Muscle of back (tissue), 11 donors: ENCODE measurements around the gene RLBP1. TPM values are rescaled to one million over a fixed set of nuclear protein-coding genes. Genes with fewer than 3 reads are reported as not detected.

Experiments used
- DNase-seq, 3 donors: peaks; one replicate each; pipeline versions ENCODE4 v3.0.0 to v3.0.0-alpha.2; 2013
- polyA plus RNA-seq, 10 donors: library from polyadenylated mRNA; unstranded; fragments of 120-200 nt; gene quantifications; one replicate each; pipeline ENCODE4 v1.2.1, GENCODE V29; 2013; ENCODE audit not compliant: insufficient read length in 10 of 10

The RLBP1 gene
- polyA plus RNA-seq, 10 donors, result 0.09 to 0.62 (median 0.29) TPM; not detected in 3

- DNase-seq, result peak; percentile 36 to 71 (median 37)
Measured at GRCh38 chr15:89206908-89207331, 14.5 kb downstream of the RLBP1 start.

GRCh38 chr15:89205991-89206585, 15.3 kb downstream of the RLBP1 start:
- no peak for DNase-seq

DNA sequence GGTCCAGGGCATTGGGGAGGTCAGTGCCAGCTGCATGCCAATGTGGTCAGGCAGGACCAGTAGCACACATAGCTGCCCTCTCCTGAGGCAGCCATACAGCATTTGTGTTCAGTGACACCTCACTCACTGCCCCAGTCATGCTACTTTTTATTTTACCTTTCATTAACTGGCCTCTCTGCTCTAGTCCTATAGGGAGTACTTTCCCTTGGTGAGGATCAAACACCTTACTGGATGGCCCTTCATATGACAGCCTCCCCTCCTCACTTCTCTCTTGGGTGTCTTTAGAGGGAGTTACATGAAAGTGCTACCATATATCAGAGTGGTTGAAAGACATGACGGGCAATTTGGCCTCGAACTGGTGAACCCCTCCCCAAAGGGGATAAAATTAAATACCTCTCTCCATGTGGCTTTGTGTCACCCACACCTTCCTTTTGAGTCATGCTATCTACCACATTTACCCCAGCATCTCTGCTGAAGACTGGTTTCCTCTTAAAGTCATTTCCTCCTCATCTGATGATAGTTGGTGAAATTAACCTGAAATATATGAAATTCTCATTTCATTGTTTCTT, 17.6 kb downstream of the RLBP1 start:
- DNase-seq, result no peak

- DNase-seq, result no peak
Measured at GRCh38 chr15:89201465-89202005, 19.8 kb downstream of the RLBP1 start.

DNA sequence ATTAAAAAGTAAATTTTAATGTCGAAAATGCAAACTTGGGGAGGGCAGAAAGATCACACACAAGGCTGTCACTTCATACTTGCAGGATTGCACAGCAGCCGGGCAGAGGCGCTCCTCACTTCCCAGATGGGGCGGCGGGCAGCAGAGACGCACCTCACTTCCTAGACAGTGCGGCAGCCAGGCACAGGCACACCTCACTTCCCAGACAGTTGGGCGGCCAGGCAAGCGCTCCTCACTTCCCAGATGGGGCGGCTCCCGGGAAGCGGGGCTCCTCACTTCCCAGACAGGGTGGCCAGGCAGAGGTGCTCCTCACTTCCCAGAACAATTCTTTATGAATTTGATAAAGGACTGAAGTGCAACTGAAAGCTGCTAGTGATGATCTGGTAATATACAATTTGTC, 21.2 kb downstream of the RLBP1 start:
- no peak for DNase-seq

- DNase-seq, result peak; percentile 21 to 67 (median 36)
Measured at GRCh38 chr15:89199746-89200145, 21.6 kb downstream of the RLBP1 start.

- DNase-seq, result peak in 1 of 3 donors; percentile 46
Measured at GRCh38 chr15:89198934-89199333, 22.4 kb downstream of the RLBP1 start.

GRCh38 chr15:89198196-89198595, 23.2 kb downstream of the RLBP1 start:
- no peak for DNase-seq

GRCh38 chr15:89197503-89197971, 23.8 kb downstream of the RLBP1 start:
- DNase-seq, result no peak

DNA sequence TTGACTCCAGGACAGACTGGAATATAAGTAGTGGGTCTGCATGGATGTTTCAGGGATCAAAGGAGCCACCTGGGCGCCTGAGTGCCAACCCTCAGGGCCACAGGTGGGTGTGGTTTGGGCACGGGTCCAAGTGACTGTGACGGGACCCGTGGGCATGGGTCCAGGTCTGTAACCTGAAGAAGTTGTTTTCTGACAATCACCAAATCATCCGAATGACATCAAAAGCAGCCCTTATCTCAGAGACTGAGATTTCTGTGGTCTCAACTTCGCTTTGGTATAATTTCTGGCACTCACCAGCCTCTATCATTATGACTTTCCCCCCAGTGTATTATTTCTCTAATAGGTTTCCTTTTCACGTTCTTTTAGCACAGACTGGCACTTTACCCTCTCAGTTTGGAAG, 24.4 kb downstream of the RLBP1 start:
- DNase-seq, result no peak

- no peak for DNase-seq
Measured at GRCh38 chr15:89196241-89196640, 25.1 kb downstream of the RLBP1 start.

- peak in 1 of 3 donors; percentile 33 for DNase-seq
Measured at GRCh38 chr15:89195836-89196235, 25.5 kb downstream of the RLBP1 start.

DNA sequence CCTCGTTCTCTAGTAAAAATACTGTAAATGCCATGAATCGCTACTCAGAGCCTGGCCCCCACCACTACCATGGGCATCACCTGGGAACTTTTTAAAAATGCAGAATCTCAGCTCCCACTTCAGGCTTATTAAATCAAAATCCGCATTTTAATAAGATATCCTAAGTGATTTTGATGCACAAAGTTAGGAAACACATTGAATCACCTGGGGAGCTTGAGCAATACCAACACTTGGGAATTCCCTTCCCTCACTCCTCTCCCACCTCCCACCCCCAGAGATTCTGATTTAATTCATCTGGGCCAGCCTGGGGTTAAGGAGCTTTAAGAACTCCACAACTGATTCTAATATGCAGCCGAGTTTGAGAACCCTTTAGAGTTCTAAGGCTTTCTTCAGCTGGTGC, 26.8 kb downstream of the RLBP1 start:
- DNase-seq, result no peak

GRCh38 chr15:89192766-89193165, 28.6 kb downstream of the RLBP1 start:
- DNase-seq, result no peak

DNA sequence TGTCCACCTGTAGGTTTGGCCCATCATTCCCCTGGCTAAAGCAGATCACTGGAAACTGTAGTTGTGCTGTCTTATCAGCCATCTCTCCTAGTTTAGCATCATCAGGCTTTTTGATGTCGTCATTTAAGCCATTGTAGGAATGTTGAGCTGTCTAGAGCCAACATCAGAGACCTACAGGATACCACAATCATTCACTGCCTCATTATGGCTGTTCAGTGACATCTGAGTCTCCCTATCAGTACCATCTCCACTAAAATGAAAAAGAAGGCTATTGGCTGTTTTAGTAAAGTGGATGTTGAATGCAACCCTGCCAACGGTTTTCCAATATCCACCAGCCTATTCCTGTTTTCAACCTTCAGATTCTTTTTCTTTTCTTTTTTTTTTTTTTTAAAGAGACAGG, 29.2 kb downstream of the RLBP1 start:
- DNase-seq, result no peak

- no peak for DNase-seq
Measured at GRCh38 chr15:89187986-89188514, 33.3 kb downstream of the RLBP1 start.

DNA sequence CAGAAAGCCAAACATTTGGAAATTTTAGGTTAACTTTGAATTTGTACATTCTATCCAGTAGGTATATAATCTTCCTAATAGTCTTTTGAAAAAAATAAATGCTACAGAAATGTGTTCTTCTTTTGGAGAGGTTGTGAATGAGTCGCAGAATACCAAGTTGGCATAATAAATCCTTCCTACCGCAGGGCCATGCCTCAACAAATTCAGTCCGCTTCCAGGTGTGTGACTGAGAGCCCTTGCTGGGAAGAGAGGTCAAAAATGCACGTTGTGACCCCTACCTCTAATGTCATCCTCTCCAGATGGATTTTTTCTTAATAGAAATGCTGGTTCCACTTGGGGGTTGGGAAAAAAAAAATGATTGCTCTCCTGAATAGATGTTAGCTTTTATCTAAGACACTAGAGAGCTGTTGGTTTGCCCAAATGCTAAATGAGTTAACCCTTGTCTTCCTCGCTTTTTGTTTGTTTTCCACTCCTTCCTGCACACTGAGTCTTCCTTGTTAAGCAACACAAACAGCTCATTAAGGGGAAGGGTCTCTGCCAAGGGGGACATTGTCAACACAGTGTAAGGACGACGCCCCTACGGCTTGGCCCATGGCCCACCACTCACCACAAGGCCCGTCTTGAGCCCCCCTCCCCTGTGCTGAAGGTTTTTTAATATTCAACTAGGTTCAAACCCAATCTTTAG, 33.9 kb downstream of the RLBP1 start:
- no peak for DNase-seq

- no peak for DNase-seq
Measured at GRCh38 chr15:89186803-89187202, 34.6 kb downstream of the RLBP1 start.

GRCh38 chr15:89184886-89185526, 36.4 kb downstream of the RLBP1 start:
- no peak for DNase-seq

DNA sequence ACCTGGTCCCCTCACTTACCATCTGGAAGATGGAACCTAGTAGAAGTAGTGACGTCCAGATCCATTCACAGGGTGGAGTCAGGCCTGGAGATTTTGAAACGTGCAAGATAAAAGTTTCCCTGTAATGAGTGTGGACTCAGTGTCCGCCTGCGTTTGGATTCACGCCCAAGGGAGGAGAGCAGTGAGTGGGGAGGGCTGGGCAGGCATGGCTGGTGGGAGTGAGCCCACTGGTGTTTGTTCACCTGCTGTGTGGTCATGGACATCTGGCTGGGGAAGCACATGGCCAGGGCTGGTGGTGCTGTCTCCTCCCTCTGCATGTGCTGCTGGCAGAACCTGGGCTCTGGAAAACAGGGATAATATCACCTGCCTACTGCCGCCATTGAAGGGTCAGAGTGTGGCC, 37.0 kb downstream of the RLBP1 start:
- no peak for DNase-seq

- no peak for DNase-seq
Measured at GRCh38 chr15:89179966-89180875, 41.2 kb downstream of the RLBP1 start.
